Dermis microvascular lymphatic vessel endothelial cell (primary cell): ENCODE results near the gene FCHSD2. TPM values are rescaled to one million over a fixed set of nuclear protein-coding genes. Genes with fewer than 3 reads are reported as not detected.
"Not testable (repeated sequence)": the region's sequence is repeated elsewhere in the genome, so short reads cannot be mapped to it uniquely, and the experiment has no call there.

Experiments
- DNase-seq, 2 donors: peaks; one replicate each; pipeline versions ENCODE4 v3.0.0 to v3.0.0-alpha.2; 2010; ENCODE audit warnings: low read depth in 2 of 2
- total RNA-seq: library from RNA; depleted of rRNA; stranded (reverse); fragments of >200 nt; gene quantifications from 2 replicates; pipeline ENCODE4 v1.2.1, GENCODE V29; 2014

FCHSD2 gene
- total RNA-seq, 1 donor from 2014 or later, result 13.5 TPM

GRCh38 chr11:72932132-72932570 is 210.0 kb downstream of the FCHSD2 start:
- DNase-seq, result no peak

- no peak for DNase-seq
Observed at GRCh38 chr11:72930008-72930407, 212.1 kb downstream of the FCHSD2 start.

GRCh38 chr11:72929256-72929655 is 212.9 kb downstream of the FCHSD2 start:
- DNase-seq, result no peak

- DNase-seq, result no peak
Observed at GRCh38 chr11:72927380-72927779, 214.7 kb downstream of the FCHSD2 start.

- DNase-seq, result no peak
Observed at GRCh38 chr11:72926076-72926475, 216.0 kb downstream of the FCHSD2 start.

GRCh38 chr11:72925656-72926055 is 216.5 kb downstream of the FCHSD2 start:
- no peak for DNase-seq

- DNase-seq, result peak; percentile 52 to 70
Observed at GRCh38 chr11:72924568-72925190, 217.4 kb downstream of the FCHSD2 start.

- peak in 1 of 2 donors; percentile 44 for DNase-seq
Observed at GRCh38 chr11:72921028-72921716, 220.9 kb downstream of the FCHSD2 start.

- no peak for DNase-seq
Observed at GRCh38 chr11:72920001-72920400, 222.1 kb downstream of the FCHSD2 start.

GRCh38 chr11:72918851-72919250 is 223.3 kb downstream of the FCHSD2 start:
- DNase-seq, result no peak

GRCh38 chr11:72912253-72912652 is 229.9 kb downstream of the FCHSD2 start:
- no peak for DNase-seq

GRCh38 chr11:72909558-72910388 is 232.3 kb downstream of the FCHSD2 start:
- DNase-seq, result not testable (repeated sequence)

- DNase-seq, result no peak
Observed at GRCh38 chr11:72908032-72908676, 234.0 kb downstream of the FCHSD2 start.

GRCh38 chr11:72904016-72904415 is 238.1 kb downstream of the FCHSD2 start:
- DNase-seq, result no peak

GRCh38 chr11:72901374-72901773 is 240.7 kb downstream of the FCHSD2 start:
- DNase-seq, result no peak

- no peak for DNase-seq
Observed at GRCh38 chr11:72900013-72900412, 242.1 kb downstream of the FCHSD2 start.

GRCh38 chr11:72899238-72899637 is 242.9 kb downstream of the FCHSD2 start:
- no peak for DNase-seq

GRCh38 chr11:72897506-72897905 is 244.6 kb downstream of the FCHSD2 start:
- peak in 1 of 2 donors; percentile 7 for DNase-seq

- no peak for DNase-seq
Observed at GRCh38 chr11:72896431-72896830, 245.7 kb downstream of the FCHSD2 start.

- no peak for DNase-seq
Observed at GRCh38 chr11:72890881-72891280, 251.2 kb downstream of the FCHSD2 start.

GRCh38 chr11:72886619-72887018 is 255.5 kb downstream of the FCHSD2 start:
- DNase-seq, result no peak
